Adipocyte (in vitro differentiated cells): ENCODE results near the gene AKT1.

Experiments used
- DNase-seq: peaks from one replicate; pipeline ENCODE4 v3.0.0-alpha.2; 2015; ENCODE audit warnings: low read depth
- H3K27me3 ChIP-seq: replicated peaks from 2 replicates; pipeline ENCODE4 v1.7.0; 2013; ENCODE audit warnings: mild to moderate bottlenecking, low read length, moderate library complexity; ENCODE audit not compliant: control insufficient read depth, insufficient read depth
- H3K36me3 ChIP-seq: 2 replicates; pipeline ENCODE4 v1.7.0; 2013; ENCODE audit warnings: low read length, mild to moderate bottlenecking, moderate library complexity; ENCODE audit not compliant: control insufficient read depth, insufficient read depth, severe bottlenecking
- H3K4me1 ChIP-seq: 2 replicates; pipeline ENCODE4 v1.7.0; 2013; ENCODE audit warnings: mild to moderate bottlenecking, low read length, moderate library complexity; ENCODE audit not compliant: control insufficient read depth, insufficient read depth
- H3K4me3 ChIP-seq: 2 replicates; pipeline ENCODE4 v1.7.0; 2013; ENCODE audit warnings: mild to moderate bottlenecking, low read length, moderate library complexity
- H3K9ac ChIP-seq: 2 replicates; pipeline ENCODE4 v1.7.0; 2013; ENCODE audit warnings: mild to moderate bottlenecking, low read length, moderate library complexity
- H3K9me3 ChIP-seq: 2 replicates; pipeline ENCODE4 v1.7.0; 2013; ENCODE audit warnings: mild to moderate bottlenecking, low read length, moderate library complexity; ENCODE audit not compliant: control insufficient read depth

AKT1 gene

GRCh38 chr14:104766863-104767633 lies 28.5 kb downstream of the AKT1 start:
- H3K9me3 ChIP-seq: peaks cover 7% of the 10 kb centered on the region
- no peak overlapping the region for H3K4me3 ChIP-seq
- H3K36me3 ChIP-seq: peaks cover 14% of the 10 kb centered on the region
- no peak for DNase-seq
- no peak overlapping the region for H3K9ac ChIP-seq
- H3K27me3 ChIP-seq: no peaks in the 10 kb centered on the region
- peaks cover 6% of the 10 kb centered on the region for H3K4me1 ChIP-seq

DNA sequence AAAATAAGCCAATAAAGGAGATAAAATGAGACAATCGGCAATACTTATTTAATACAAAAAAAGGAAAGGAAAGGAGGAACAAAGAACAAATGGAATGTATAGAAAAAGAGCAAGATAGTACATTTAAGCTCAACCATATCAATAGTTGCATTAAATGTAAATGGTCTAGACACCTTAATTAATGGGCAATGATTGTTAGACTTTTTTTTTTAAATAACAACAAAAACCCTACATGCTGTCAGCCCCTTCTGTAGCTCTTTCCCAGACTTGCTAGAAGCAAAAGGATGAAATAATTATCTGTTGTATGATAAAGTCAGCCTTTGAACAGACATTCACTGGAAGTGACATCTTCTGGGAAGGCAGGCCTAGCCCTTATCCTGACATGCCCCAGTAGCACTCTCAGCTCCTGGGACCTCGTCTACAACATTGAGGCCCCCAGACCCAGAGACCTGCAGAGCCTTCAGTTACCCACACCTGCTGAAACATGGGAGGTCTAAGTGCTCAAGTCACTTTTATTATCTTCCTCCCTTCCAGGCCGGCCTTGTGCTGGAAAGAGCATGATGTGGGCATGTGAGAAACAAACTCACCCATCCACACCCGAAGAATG lies 29.2 kb downstream of the AKT1 start:
- Histone ChIP-seq H3K4me1 (peaks cover 6% of the 10 kb centered on the region), H3K27me3 (no peaks in the 10 kb centered on the region), H3K4me3 (no peak overlapping the region), H3K36me3 (peaks cover 7% of the 10 kb centered on the region), H3K9ac (no peak overlapping the region), H3K9me3 (peaks cover 7% of the 10 kb centered on the region)
- no peak for DNase-seq

- Histone ChIP-seq H3K9me3 (peaks cover 7% of the 10 kb centered on the region), H3K9ac (no peak overlapping the region), H3K27me3 (no peaks in the 10 kb centered on the region), H3K36me3 (no peaks in the 10 kb centered on the region), H3K4me1 (peaks cover 6% of the 10 kb centered on the region), H3K4me3 (no peak overlapping the region)
- DNase-seq: no peak
These were observed 30.0 kb downstream of the AKT1 start for GRCh38 chr14:104765517-104765916.

DNA sequence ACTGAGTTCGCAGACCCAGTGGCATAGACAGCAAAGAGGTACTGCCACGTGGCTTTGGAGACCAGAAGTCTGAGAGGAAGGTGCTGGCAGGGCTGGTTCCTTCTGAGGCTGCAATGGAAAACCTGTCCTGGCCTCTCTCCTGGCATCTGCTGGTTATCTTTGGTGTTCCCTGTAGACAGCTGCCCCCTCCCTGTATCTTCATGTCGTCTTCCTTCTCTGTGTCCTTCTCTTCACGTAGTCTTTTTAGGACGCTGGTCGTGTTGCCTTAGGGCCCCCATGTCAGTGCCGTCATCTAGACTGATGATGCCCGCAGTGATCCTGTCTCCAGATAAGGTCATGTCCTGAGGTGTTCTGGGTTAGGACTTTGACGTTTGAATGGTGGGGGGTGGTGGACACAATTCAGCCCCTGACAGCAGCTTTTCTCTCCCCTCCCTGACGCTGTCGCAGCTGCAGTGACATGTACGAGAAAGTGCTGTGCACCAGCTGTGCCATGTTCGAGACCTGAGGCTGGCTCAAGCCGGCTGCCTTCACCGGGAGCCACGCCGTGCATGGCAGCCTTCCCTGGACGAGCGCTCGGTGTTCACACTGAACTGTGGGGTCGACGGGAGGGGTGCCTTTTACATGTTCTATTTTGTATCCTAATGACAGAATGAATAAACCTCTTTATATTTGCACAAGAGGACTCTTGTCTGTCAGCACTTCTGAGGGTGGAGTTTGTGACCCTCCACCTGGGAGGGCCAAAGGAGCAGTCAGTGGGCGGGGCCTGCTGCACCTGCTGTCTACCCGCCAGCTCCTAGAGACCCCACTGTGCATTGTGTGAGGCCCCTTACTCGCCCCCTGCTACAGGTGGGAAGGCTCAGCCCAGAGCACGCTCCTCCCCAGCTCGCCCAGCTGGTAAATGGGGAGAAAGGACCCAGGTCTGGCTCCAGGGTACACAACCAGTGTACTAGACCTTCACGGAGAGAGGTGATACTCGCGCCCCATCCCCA lies 36.3 kb downstream of the AKT1 start:
- Histone ChIP-seq H3K36me3 (peaks cover 42% of the 10 kb centered on the region), H3K4me3 (no peak overlapping the region), H3K4me1 (peaks cover 8% of the 10 kb centered on the region), H3K9me3 (no peaks in the 10 kb centered on the region), H3K9ac (no peak overlapping the region), H3K27me3 (no peaks in the 10 kb centered on the region)
- DNase-seq: no peak

- Histone ChIP-seq H3K36me3 (peaks cover 42% of the 10 kb centered on the region), H3K27me3 (no peaks in the 10 kb centered on the region), H3K4me3 (no peak overlapping the region), H3K9ac (no peak overlapping the region), H3K4me1 (peaks cover 15% of the 10 kb centered on the region), H3K9me3 (no peaks in the 10 kb centered on the region)
- no peak for DNase-seq
These were observed 37.7 kb downstream of the AKT1 start for GRCh38 chr14:104757681-104758392.

GRCh38 chr14:104757238-104757585 lies 38.3 kb downstream of the AKT1 start:
- H3K27me3 ChIP-seq: no peaks in the 10 kb centered on the region
- H3K9me3 ChIP-seq: no peaks in the 10 kb centered on the region
- peaks cover 42% of the 10 kb centered on the region for H3K36me3 ChIP-seq
- DNase-seq: no peak
- H3K9ac ChIP-seq: no peak overlapping the region
- H3K4me3 ChIP-seq: no peak overlapping the region
- peaks cover 16% of the 10 kb centered on the region for H3K4me1 ChIP-seq

DNA sequence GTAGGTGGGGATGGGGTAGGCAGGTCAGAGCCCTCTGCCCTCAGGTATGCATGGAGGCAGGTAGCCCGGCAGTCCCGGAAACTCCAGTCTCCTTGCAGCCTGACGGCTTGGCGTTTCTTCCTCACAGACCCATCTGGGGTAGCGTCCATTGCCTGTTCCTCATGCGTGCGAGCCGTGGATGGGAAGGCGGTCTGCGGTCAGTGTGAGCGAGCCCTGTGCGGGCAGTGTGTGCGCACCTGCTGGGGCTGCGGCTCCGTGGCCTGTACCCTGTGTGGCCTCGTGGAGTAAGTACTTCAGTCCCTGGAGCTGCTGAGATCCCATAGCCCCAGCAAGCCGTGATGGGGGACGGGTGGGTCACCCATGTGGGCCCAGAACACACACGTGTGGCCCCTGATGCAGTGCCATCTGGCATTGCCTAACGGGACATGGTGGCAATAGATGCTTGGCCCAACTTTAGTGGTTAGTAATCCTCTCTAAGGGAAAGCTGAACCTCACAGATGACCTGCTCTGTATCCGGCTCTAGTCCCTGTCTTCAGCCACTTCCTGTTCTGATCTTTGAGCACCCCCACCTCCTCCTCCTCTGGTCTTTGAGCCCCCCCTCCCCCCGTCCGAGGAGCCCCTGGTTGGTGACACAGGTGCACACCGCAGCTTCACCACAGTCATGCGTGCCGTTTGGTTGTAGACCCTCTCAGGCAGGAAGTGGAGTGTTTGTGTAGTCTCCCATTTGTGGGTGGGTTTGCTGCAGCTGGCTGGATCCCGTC lies 38.9 kb downstream of the AKT1 start:
- no peaks in the 10 kb centered on the region for H3K9me3 ChIP-seq
- no peak overlapping the region for H3K4me3 ChIP-seq
- peaks cover 19% of the 10 kb centered on the region for H3K4me1 ChIP-seq
- DNase-seq: no peak
- no peaks in the 10 kb centered on the region for H3K27me3 ChIP-seq
- peaks cover 42% of the 10 kb centered on the region for H3K36me3 ChIP-seq
- H3K9ac ChIP-seq: no peak overlapping the region

- Histone ChIP-seq H3K36me3 (peaks cover 42% of the 10 kb centered on the region), H3K9me3 (no peaks in the 10 kb centered on the region), H3K9ac (no peak overlapping the region), H3K27me3 (no peaks in the 10 kb centered on the region), H3K4me1 (peaks cover 19% of the 10 kb centered on the region), H3K4me3 (no peak overlapping the region)
- DNase-seq: no peak
These were observed 39.9 kb downstream of the AKT1 start for GRCh38 chr14:104755621-104756020.

- Histone ChIP-seq H3K4me1 (peaks cover 31% of the 10 kb centered on the region), H3K9me3 (no peaks in the 10 kb centered on the region), H3K36me3 (peaks cover 35% of the 10 kb centered on the region), H3K9ac (peak overlapping the region; percentile 98), H3K27me3 (no peaks in the 10 kb centered on the region), H3K4me3 (peak overlapping the region; percentile 96)
- no peak for DNase-seq
These were observed 41.2 kb downstream of the AKT1 start for GRCh38 chr14:104754213-104754851.
